AG04450 (cell line): Measurements from ENCODE around the gene ARV1. TPM values are rescaled to one million over a fixed set of nuclear protein-coding genes. Genes with fewer than 3 reads are reported as not detected.

ENCODE experiments used
- CTCF ChIA-PET: fragments of 300-600, 350-600 bp; formaldehyde crosslinking; extraction: SDS; loops from one replicate; lab custom pipeline; 2022; ENCODE audit warnings: antibody characterized with exemption, inconsistent platforms; lab: Charles Lee
- POLR2A ChIA-PET: fragments of 350-600 bp; formaldehyde crosslinking; extraction: SDS; loops from one replicate; lab custom pipeline; 2021; ENCODE audit warnings: antibody characterized with exemption, inconsistent platforms; lab: Yijun Ruan, JAX
- DNase-seq: peaks from one replicate; pipeline ENCODE4 v3.0.0-alpha.2; 2011; ENCODE audit warnings: low read depth, low spot score
- H3K27ac ChIP-seq: one replicate; pipeline ENCODE4 v1.5.1; 2012; ENCODE audit warnings: low read depth, low read length, control low read depth
- H3K27me3 ChIP-seq: one replicate; pipeline ENCODE4 v1.6.0; 2012; ENCODE audit warnings: low read length; ENCODE audit not compliant: control insufficient read depth, insufficient read depth
- H3K4me3 ChIP-seq: 2 replicates; pipeline ENCODE4 v1.5.1; 2011; ENCODE audit warnings: mild to moderate bottlenecking, low read depth, low read length, control low read depth
- H3K9me3 ChIP-seq: 2 replicates; pipeline ENCODE4 v1.5.1; 2012; ENCODE audit warnings: low read length; ENCODE audit not compliant: control insufficient read depth, insufficient read depth
- CTCF ChIP-seq: IDR thresholded peaks from 2 replicates; pipeline ENCODE4 v1.5.1; 2011; ENCODE audit warnings: low read depth, low read length, control low read depth, inconsistent platforms
- polyA plus RNA-seq: library from polyadenylated mRNA; depleted of rRNA; stranded (reverse); fragments of >200 nt; gene quantifications from 2 replicates; pipeline ENCODE4 v1.2.3, GENCODE V29; 2011

ARV1 gene
- polyA plus RNA-seq, 1 experiment: 37.2 TPM

- ChIA-PET POLR2A (no interaction called here), CTCF (no interaction called here)
- no peak for DNase-seq
- Histone ChIP-seq H3K27me3 (no peaks in the 10 kb centered on the region), H3K9me3 (no peaks in the 10 kb centered on the region), H3K27ac (no peak overlapping the region), H3K4me3 (no peak overlapping the region)
- TF ChIP-seq CTCF: no peak
Measured at GRCh38 chr1:230964896-230965295, 14.0 kb upstream of the ARV1 start.

GRCh38 chr1:230965535-230965934 lies 13.4 kb upstream of the ARV1 start:
- Histone ChIP-seq H3K9me3 (no peaks in the 10 kb centered on the region), H3K27ac (no peak overlapping the region), H3K27me3 (no peaks in the 10 kb centered on the region), H3K4me3 (no peak overlapping the region)
- no peak for TF ChIP-seq CTCF
- ChIA-PET POLR2A (no interaction called here), CTCF (no interaction called here)
- no peak for DNase-seq

DNA sequence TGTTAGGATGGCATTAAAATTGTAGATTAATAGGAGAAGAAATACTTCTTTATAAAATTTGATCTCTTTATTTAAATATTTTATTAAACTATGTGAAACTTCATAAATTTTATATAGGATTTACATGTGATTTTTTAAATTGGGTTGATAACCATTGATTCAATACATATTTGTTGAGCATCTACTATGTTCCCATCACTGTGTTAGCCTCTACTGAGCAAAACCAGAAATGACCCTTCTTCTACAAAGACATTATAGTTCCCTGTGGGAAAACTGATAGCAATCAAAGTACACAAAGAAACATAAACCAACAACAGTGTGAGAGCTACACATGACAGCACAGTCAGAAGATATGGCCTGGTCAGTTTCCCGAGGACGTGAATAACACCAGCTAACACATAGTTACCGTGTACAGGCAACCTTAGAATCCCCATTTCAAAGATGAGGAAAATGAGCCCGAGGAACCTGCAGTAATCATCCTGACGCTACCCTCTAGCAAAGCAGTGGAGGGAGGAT lies 12.5 kb upstream of the ARV1 start:
- Histone ChIP-seq H3K27ac (no peak overlapping the region), H3K4me3 (no peak overlapping the region), H3K27me3 (no peaks in the 10 kb centered on the region), H3K9me3 (no peaks in the 10 kb centered on the region)
- CTCF ChIA-PET: interaction anchor here (0.7 kb wide), 1 partner anchor 28 kb away, joined by 3 read pairs; no protein-coding TSS in a partner anchor
- no peak for DNase-seq
- POLR2A ChIA-PET: no interaction called here
- no peak for TF ChIP-seq CTCF

DNA sequence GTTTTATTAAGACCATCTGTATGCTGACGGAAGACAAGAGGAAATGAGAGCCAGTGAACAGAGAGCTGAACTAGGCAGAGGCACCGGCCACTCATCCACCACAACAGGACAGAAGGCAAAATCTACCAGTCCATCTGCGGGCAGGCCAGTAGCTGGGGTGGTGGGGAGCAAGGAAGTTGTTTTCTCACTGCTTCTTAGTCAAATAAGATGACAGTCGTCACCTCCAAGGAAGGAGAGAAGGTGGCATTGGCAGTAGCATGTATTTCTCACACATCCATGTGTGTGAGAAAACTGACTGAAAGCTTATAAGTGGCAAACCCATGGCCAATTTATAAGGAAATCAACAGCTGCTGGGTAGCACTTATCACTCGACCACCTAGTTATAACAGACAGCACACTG lies 8.5 kb upstream of the ARV1 start:
- Histone ChIP-seq H3K4me3 (no peak overlapping the region), H3K9me3 (no peaks in the 10 kb centered on the region), H3K27me3 (no peaks in the 10 kb centered on the region), H3K27ac (no peak overlapping the region)
- TF ChIP-seq CTCF: no peak
- no peak for DNase-seq
- ChIA-PET CTCF (no interaction called here), POLR2A (interaction anchor here (1.1 kb wide), 1 partner anchor 9 kb away, joined by 3 read pairs; the partner anchor contains the start of genes ARV1 and TTC13)

DNA sequence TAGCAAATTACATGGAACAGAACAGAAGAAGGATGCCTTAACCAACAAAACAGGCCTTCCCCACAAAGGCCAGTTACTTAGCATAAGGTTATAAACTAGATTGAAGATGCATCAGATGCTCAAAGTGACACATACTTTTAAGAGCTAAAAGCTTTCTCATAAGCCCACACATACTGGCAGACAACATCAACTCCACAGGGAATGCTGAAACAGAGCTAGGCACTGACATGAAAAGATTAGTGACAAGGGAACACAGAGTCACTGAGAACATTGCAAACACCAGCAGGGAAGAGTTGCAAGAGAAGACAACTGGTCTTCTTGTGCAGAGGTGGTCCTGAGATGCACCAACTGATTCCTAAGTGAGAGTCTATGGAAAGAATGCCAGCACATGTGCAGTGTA lies 7.1 kb upstream of the ARV1 start:
- no peak for DNase-seq
- Histone ChIP-seq H3K27me3 (no peaks in the 10 kb centered on the region), H3K9me3 (no peaks in the 10 kb centered on the region), H3K27ac (no peak overlapping the region), H3K4me3 (no peak overlapping the region)
- ChIA-PET POLR2A (no interaction called here), CTCF (interaction anchor here (0.6 kb wide), 1 partner anchor 145 kb away, joined by 4 read pairs; no protein-coding TSS in a partner anchor)
- TF ChIP-seq CTCF: no peak
